Uterus (tissue), 4 donors: Measurements from ENCODE around the gene PRTN3. TPM values are rescaled to one million over a fixed set of nuclear protein-coding genes. Genes with fewer than 3 reads are reported as not detected.
"Not testable (repeated sequence)": the region's sequence is repeated elsewhere in the genome, so short reads cannot be mapped to it uniquely, and the experiment has no call there.

Experiments
- DNase-seq, 2 donors: peaks; one replicate each; pipeline ENCODE4 v3.0.0-alpha.2; 2019 to 2020
- H3K27ac ChIP-seq, 2 donors: fragments of 200-600 bp; sonication (generic); 1 replicate in 1 of 2; 2 replicates in 1 of 2; pipeline ENCODE4 v1.5.1; 2016 to 2018
- H3K27me3 ChIP-seq, 2 donors: fragments of 200-600 bp; sonication (generic); one replicate each; pipeline ENCODE4 v1.5.1; 2018 to 2019; ENCODE audit warnings: control low read depth in 1 of 2
- H3K36me3 ChIP-seq, 2 donors: fragments of 200-600 bp; sonication (generic); one replicate each; pipeline ENCODE4 v1.5.1; 2019; ENCODE audit warnings: control low read depth in 1 of 2
- H3K4me1 ChIP-seq, 2 donors: fragments of 200-600 bp; sonication (generic); one replicate each; pipeline ENCODE4 v1.5.1; 2018 to 2019; ENCODE audit warnings: control low read depth in 1 of 2
- H3K4me3 ChIP-seq, 2 donors: fragments of 200-600 bp; sonication (generic); 1 replicate in 1 of 2; 2 replicates in 1 of 2; pipeline ENCODE4 v1.5.1; 2018 to 2019; ENCODE audit warnings: mild to moderate bottlenecking in 1 of 2
- H3K9me3 ChIP-seq, 2 donors: fragments of 200-600 bp; sonication (generic); one replicate each; pipeline ENCODE4 v1.5.1; 2019; ENCODE audit warnings: control low read depth in 1 of 2
- POLR2A ChIP-seq, 2 donors: fragments of 450-650 bp; IDR thresholded peaks; one replicate each; pipeline ENCODE4 v1.6.1; 2016; ENCODE audit warnings: antibody characterized with exemption in 2 of 2, mild to moderate bottlenecking in 1 of 2, moderate library complexity in 1 of 2
- intact Hi-C: fragments of 100-400 bp; cut with DNase I; formaldehyde crosslinking; loops from one replicate; pipeline ENCODE4 v1.15.1; 2023; ENCODE audit warnings: low total_unique reads
- total RNA-seq, 4 donors: library from RNA; depleted of rRNA in 3 of 4; stranded (reverse); fragments of >200 nt in 3 of 4; gene quantifications; one replicate each; pipeline versions ENCODE4 v1.1.0 to v1.2.4, GENCODE V29; 2014 to 2023
- TF ChIP-seq, protein P1 (sequence below), 4 experiments: fragments of 200-600 bp in 2 of 4; fragments of 450-650 bp in 2 of 4; sonication (generic) in 2 of 4; IDR thresholded peaks; one replicate each; pipeline ENCODE4 v1.5.1; 2016 to 2019; ENCODE audit warnings: antibody characterized with exemption in 4 of 4, mild to moderate bottlenecking in 2 of 4, moderate library complexity in 1 of 4
- donor health status: DM: yes; HTN: yes; CAD: no.

The PRTN3 gene
- total RNA-seq, 4 donors from 2014 or later: 2.9 TPM; not detected in 3

DNA sequence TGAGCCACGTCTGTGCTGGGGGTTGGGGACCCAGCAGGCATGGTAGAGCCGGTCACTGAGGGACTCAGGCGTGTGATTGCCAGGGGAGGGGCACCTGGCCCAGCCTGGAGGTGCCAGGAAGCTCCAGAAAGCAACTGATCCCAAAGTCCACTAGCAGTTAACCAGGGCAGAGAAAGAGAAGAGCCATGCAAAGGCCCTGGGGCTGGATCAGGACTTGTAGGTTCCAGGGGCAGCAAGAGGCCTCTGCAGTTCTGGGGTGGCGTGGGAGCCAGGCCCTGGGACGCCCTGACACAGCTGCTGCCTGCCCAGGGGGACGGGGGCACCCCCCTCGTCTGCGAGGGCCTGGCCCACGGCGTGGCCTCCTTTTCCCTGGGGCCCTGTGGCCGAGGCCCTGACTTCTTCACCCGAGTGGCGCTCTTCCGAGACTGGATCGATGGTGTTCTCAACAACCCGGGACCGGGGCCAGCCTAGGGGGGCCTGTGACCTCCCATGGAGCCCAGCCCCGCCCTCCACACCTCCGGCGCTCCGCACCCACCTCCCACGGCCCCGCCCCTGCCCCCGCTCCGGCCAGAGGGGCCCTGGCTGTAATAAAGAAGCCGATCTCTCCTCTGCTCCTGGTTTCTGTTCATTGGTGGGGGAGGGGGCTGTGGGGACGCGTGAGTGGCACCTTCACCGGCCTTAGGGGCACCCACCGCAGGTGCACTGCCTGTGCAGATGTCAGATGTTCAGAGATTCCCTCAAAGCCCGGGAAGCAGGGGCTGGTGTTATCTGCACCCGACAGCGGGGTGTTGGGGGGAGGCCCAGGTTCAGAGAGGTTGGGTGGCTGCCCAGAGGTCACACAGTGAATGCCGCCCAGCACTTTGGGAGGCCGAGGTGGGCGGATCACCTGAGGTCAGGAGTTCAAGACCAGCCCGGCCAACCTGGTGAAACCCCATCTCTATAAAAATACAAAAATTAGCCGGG lies 9.1 kb upstream of the PRTN3 start:
- H3K27ac ChIP-seq: no peak overlapping the region
- no peak for TF ChIP-seq POLR2A (IDR thresholded peaks at IDR 0.05)
- TF ChIP-seq, protein P1, sequence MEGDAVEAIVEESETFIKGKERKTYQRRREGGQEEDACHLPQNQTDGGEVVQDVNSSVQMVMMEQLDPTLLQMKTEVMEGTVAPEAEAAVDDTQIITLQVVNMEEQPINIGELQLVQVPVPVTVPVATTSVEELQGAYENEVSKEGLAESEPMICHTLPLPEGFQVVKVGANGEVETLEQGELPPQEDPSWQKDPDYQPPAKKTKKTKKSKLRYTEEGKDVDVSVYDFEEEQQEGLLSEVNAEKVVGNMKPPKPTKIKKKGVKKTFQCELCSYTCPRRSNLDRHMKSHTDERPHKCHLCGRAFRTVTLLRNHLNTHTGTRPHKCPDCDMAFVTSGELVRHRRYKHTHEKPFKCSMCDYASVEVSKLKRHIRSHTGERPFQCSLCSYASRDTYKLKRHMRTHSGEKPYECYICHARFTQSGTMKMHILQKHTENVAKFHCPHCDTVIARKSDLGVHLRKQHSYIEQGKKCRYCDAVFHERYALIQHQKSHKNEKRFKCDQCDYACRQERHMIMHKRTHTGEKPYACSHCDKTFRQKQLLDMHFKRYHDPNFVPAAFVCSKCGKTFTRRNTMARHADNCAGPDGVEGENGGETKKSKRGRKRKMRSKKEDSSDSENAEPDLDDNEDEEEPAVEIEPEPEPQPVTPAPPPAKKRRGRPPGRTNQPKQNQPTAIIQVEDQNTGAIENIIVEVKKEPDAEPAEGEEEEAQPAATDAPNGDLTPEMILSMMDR (IDR thresholded peaks at IDR 0.05): no peak
- no peak for DNase-seq
- intact Hi-C loops: no loop called here
- H3K4me3 ChIP-seq: no peak overlapping the region
- no peaks in the 10 kb centered on the region for H3K9me3 ChIP-seq
- peaks cover 0 to 7% of the 10 kb centered on the region in 2 donors for H3K27me3 ChIP-seq
- H3K4me1 ChIP-seq: no peaks in the 10 kb centered on the region
- H3K36me3 ChIP-seq: no peaks in the 10 kb centered on the region

DNA sequence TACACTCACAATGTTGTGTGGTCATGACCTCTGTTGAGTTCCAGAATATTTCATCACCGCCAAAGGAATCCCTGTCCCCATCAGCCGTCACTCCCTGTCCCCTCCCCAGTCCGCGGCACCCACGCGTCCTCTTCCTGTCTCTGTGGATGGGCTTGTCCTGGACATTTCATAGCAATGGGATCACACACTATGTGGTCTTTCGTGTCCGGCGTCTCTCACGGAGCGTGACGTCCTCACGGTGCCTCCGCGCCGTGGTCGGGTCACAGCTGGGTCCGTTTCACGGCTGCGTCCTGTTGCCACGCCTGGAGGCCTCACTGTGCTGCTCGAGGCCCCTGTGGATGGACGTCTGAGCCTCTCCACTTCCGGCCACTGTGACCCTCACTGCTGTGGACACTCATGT lies 6.6 kb upstream of the PRTN3 start:
- Histone ChIP-seq H3K27ac (no peak overlapping the region), H3K27me3 (peaks cover 0 to 7% of the 10 kb centered on the region in 2 donors), H3K9me3 (no peaks in the 10 kb centered on the region), H3K36me3 (no peaks in the 10 kb centered on the region), H3K4me1 (no peaks in the 10 kb centered on the region), H3K4me3 (no peak overlapping the region)
- no peak for TF ChIP-seq POLR2A (IDR thresholded peaks at IDR 0.05)
- TF ChIP-seq, protein P1 (IDR thresholded peaks at IDR 0.05): no peak
- intact Hi-C loops: no loop called here
- no peak for DNase-seq

DNA sequence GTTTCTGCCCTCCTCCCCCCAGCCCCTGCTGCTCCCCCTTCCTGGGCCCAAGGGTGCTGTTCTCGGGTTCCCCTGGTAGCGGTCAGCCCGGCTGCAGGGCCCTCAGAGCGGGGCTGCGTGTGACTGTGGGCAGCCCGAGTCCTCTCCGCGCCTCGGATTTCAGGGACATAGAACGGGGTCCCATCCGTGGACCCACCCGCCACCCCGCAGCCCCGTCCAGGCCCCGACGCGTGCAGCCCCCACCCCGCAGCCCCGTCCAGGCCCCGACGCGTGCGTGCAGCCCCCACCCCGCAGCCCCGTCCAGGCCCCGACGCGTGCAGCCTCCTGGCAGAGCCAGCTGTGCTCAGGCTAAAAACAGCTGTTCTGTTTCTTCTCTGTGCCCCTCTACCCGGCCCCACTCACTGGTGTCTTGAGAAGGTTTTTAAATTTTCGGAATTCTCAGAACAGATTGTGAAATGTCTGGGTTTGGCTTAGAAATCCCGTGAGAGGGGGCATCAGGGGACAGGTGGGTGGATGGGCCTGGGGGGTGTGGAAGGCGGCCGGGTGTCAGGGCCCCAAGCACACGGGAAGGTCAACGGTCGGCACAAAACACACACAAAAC lies 5.5 kb upstream of the PRTN3 start:
- intact Hi-C loops: no loop called here
- TF ChIP-seq POLR2A (IDR thresholded peaks at IDR 0.05): no peak
- TF ChIP-seq, protein P1 (IDR thresholded peaks at IDR 0.05): no peak
- DNase-seq: no peak
- peaks cover 0 to 4% of the 10 kb centered on the region in 2 donors for H3K27me3 ChIP-seq
- H3K4me3 ChIP-seq: no peak overlapping the region
- no peaks in the 10 kb centered on the region for H3K4me1 ChIP-seq
- no peaks in the 10 kb centered on the region for H3K9me3 ChIP-seq
- H3K27ac ChIP-seq: no peak overlapping the region
- H3K36me3 ChIP-seq: no peaks in the 10 kb centered on the region

DNA sequence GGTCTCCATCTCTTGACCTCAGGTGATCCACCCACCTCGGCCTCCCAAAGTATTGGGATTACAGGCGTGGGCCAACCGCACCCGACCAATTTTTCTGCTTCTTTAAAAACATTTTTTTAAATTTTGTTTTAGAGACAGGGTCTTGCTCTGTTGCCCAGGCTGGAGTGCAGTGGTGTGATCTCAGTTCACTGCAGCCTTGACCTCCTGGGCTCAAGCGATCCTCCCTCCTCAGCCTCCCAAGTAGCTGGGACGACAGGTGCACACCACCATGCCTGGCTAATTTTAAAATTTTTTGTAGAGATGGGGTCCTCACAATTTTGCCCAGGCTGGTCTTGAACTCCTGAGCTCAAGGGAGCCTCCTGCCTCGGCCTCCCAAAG lies 2.0 kb downstream of the PRTN3 start:
- H3K27ac ChIP-seq, intact Hi-C loops, H3K36me3 ChIP-seq, H3K4me3 ChIP-seq, H3K9me3 ChIP-seq, H3K4me1 ChIP-seq, DNase-seq: not testable (repeated sequence)
- H3K27me3 ChIP-seq: peaks cover 0 to 33% of the 10 kb centered on the region in 2 donors

DNA sequence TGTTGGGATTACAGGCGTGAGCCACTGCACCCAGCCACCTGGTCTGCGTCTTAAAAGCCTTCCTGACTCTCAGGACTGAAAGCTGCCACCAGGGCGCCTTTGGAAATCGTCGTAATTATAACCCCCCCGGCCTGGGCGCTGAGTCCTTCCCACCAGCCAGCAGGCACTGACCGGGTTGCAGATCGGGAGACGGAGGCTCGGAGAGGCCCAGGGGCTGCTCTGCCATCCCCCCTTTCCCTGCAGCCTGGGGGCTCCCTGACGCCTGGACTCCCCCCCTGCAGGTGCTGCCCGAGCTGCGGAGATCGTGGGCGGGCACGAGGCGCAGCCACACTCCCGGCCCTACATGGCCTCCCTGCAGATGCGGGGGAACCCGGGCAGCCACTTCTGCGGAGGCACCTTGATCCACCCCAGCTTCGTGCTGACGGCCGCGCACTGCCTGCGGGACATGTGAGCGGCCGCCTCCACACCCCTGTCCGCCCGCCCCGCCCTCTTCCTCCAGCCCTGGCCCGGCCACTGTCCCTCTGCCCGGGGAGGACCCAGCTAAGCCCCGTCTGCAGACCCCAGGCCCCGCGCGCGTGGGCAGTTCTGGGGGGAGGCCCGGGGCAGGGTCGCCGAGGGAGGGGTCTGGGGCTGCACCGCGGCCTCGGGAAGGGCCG lies 2.5 kb downstream of the PRTN3 start:
- H3K27me3 ChIP-seq: peaks cover 0 to 33% of the 10 kb centered on the region in 2 donors
- TF ChIP-seq POLR2A (IDR thresholded peaks at IDR 0.05): no peak
- TF ChIP-seq, protein P1 (IDR thresholded peaks at IDR 0.05): no peak
- H3K36me3 ChIP-seq: no peaks in the 10 kb centered on the region
- no peak overlapping the region for H3K27ac ChIP-seq
- intact Hi-C loops: no loop called here
- DNase-seq: no peak
- H3K9me3 ChIP-seq: no peaks in the 10 kb centered on the region
- peaks cover 0 to 9% of the 10 kb centered on the region in 2 donors for H3K4me1 ChIP-seq
- H3K4me3 ChIP-seq: no peak overlapping the region
